ENCODE results near the gene ZNF616. TPM values are rescaled to one million over a fixed set of nuclear protein-coding genes. Genes with fewer than 3 reads are reported as not detected.

ZNF616 gene
- total and polyA plus RNA-seq, 2 of the 8 experiments (the other 6 are each of a cell fraction or from before 2014, with no cell fraction given) = 5.7 to 40.5 TPM

- TF ChIP-seq, protein P1, sequence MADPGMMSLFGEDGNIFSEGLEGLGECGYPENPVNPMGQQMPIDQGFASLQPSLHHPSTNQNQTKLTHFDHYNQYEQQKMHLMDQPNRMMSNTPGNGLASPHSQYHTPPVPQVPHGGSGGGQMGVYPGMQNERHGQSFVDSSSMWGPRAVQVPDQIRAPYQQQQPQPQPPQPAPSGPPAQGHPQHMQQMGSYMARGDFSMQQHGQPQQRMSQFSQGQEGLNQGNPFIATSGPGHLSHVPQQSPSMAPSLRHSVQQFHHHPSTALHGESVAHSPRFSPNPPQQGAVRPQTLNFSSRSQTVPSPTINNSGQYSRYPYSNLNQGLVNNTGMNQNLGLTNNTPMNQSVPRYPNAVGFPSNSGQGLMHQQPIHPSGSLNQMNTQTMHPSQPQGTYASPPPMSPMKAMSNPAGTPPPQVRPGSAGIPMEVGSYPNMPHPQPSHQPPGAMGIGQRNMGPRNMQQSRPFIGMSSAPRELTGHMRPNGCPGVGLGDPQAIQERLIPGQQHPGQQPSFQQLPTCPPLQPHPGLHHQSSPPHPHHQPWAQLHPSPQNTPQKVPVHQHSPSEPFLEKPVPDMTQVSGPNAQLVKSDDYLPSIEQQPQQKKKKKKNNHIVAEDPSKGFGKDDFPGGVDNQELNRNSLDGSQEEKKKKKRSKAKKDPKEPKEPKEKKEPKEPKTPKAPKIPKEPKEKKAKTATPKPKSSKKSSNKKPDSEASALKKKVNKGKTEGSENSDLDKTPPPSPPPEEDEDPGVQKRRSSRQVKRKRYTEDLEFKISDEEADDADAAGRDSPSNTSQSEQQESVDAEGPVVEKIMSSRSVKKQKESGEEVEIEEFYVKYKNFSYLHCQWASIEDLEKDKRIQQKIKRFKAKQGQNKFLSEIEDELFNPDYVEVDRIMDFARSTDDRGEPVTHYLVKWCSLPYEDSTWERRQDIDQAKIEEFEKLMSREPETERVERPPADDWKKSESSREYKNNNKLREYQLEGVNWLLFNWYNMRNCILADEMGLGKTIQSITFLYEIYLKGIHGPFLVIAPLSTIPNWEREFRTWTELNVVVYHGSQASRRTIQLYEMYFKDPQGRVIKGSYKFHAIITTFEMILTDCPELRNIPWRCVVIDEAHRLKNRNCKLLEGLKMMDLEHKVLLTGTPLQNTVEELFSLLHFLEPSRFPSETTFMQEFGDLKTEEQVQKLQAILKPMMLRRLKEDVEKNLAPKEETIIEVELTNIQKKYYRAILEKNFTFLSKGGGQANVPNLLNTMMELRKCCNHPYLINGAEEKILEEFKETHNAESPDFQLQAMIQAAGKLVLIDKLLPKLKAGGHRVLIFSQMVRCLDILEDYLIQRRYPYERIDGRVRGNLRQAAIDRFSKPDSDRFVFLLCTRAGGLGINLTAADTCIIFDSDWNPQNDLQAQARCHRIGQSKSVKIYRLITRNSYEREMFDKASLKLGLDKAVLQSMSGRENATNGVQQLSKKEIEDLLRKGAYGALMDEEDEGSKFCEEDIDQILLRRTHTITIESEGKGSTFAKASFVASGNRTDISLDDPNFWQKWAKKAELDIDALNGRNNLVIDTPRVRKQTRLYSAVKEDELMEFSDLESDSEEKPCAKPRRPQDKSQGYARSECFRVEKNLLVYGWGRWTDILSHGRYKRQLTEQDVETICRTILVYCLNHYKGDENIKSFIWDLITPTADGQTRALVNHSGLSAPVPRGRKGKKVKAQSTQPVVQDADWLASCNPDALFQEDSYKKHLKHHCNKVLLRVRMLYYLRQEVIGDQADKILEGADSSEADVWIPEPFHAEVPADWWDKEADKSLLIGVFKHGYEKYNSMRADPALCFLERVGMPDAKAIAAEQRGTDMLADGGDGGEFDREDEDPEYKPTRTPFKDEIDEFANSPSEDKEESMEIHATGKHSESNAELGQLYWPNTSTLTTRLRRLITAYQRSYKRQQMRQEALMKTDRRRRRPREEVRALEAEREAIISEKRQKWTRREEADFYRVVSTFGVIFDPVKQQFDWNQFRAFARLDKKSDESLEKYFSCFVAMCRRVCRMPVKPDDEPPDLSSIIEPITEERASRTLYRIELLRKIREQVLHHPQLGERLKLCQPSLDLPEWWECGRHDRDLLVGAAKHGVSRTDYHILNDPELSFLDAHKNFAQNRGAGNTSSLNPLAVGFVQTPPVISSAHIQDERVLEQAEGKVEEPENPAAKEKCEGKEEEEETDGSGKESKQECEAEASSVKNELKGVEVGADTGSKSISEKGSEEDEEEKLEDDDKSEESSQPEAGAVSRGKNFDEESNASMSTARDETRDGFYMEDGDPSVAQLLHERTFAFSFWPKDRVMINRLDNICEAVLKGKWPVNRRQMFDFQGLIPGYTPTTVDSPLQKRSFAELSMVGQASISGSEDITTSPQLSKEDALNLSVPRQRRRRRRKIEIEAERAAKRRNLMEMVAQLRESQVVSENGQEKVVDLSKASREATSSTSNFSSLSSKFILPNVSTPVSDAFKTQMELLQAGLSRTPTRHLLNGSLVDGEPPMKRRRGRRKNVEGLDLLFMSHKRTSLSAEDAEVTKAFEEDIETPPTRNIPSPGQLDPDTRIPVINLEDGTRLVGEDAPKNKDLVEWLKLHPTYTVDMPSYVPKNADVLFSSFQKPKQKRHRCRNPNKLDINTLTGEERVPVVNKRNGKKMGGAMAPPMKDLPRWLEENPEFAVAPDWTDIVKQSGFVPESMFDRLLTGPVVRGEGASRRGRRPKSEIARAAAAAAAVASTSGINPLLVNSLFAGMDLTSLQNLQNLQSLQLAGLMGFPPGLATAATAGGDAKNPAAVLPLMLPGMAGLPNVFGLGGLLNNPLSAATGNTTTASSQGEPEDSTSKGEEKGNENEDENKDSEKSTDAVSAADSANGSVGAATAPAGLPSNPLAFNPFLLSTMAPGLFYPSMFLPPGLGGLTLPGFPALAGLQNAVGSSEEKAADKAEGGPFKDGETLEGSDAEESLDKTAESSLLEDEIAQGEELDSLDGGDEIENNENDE (IDR thresholded peaks at IDR 0.05; ENCODE audit: insufficient replicate concordance, low read length) = no peak
- no peak for TF ChIP-seq SP1 (IDR thresholded peaks at IDR 0.05; ENCODE audit: low read depth, low read length)
- TF ChIP-seq GABPA (IDR thresholded peaks at IDR 0.05; ENCODE audit: borderline replicate concordance, insufficient read depth, low read length) = no peak
- no peak for TF ChIP-seq TEAD4 (IDR thresholded peaks at IDR 0.05; ENCODE audit: low read depth, low read length)
These were observed 69.2 kb downstream of the ZNF616 start (continued) for GRCh38 chr19:52070496-52070895.

Measured in H1 (cell line).